ENCODE measurements around the gene IKZF3.
A peak's percentile ranks its signal among the peaks of the same experiment; 100 is the strongest.
"Not testable (repeated sequence)": the region's sequence is repeated elsewhere in the genome, so short reads cannot be mapped to it uniquely, and the experiment has no call there.

The IKZF3 gene

DNA sequence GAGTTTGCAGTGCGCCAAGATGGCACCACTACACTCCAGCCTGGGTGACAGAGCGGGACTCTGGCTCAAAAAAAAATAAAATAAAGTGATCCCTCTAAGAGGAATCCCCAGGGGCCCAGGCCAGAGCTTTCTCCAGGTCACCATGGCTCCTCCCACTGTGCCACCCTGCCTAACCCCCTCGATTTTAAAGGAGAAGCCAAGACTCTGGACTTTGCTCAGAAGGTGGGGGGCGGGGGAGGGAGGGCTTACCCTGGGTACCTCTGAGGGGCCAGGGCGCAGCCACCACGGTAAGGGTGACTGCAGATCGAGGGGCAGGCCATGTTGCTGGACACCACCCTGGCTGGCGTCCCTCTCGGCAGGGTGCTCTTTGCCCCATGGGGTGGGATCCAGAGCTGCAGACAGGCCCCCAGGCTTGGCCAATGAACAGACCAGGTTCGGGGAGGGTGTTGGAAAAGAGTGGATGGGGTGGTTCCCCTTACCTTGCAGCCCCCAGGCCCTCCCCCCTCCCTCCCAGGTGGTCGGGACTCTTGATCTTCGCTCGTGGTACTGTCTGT, 126.8 kb downstream of the IKZF3 start:
- no peak for DNase-seq

DNA sequence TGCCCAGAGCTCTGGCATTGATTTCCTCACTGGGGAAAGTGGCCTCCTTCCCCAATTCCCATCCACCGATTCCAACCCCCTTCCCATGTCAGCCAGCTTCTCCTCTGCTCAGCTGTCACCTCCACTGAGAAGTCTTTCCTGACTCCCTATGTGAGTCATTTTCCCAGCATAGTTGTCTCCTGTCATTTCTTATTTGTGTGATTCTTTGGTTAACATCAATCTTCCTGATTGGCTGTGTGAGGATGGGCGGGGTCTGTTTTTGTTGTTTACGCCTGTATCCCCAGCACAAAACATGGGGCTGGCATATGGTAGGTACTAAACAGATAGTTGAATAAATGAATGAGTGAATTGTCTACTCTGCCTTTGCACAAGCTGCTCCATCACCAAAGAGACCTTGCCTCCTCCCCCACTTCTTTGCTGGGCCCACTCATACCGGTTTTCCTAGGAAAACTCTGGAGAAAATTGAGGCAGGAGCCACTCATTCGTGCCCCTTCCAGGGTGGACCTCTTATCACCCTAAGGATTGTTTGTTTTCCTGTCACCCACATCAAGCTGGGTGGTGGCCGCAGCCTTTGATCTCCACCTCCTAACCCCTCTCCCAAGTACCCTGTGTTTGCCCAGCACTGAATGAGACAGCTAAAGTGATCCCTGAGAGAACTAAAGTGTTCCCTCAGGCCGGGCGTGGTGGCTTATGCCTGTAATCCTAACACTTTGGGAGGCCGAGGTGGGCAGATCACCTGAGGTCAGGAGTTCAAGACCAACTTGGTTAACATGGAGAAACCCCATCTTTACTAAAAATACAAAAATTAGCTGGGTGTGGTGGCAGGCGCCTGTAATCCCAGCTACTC, 127.6 kb downstream of the IKZF3 start:
- DNase-seq: no peak

DNA sequence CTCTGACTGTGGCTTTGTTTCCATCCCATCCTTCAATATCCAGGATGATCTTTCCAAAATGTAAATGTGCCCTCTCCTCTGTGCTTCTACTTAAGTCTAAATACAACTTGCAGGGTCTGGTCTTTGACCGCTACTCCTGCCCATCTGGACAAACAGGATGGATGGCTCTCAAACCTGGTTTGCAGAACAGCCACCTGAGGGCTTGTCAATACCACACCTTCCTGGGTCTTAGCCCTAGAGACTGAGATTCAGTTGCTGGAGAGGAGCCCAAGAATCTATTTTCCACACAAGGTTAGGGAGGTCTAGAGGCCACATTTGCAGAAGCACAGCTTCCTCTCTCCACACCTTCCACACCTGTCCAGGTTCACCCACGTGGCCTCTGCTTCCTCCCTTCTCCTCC, 128.2 kb downstream of the IKZF3 start:
- no peak for DNase-seq

DNA sequence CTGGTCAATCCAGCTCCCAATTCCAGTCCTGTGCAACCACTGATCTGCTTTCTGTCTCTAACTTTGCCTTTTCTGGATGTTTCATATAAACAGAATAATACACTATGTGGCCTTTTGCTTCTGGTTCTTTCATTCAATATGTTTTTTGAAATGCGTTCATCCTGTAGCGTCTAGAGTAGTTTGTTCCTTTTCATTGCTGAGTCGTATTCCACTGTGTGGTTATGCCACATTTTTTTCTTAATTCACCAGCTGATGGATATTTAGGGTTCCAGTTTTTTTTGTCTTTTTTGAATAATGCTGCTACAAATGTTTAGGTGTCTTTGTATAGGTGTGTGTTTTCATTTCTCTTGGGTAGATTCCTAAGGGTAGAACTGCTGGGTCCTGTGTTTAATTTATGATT, 131.5 kb downstream of the IKZF3 start:
- DNase-seq: no peak

DNA sequence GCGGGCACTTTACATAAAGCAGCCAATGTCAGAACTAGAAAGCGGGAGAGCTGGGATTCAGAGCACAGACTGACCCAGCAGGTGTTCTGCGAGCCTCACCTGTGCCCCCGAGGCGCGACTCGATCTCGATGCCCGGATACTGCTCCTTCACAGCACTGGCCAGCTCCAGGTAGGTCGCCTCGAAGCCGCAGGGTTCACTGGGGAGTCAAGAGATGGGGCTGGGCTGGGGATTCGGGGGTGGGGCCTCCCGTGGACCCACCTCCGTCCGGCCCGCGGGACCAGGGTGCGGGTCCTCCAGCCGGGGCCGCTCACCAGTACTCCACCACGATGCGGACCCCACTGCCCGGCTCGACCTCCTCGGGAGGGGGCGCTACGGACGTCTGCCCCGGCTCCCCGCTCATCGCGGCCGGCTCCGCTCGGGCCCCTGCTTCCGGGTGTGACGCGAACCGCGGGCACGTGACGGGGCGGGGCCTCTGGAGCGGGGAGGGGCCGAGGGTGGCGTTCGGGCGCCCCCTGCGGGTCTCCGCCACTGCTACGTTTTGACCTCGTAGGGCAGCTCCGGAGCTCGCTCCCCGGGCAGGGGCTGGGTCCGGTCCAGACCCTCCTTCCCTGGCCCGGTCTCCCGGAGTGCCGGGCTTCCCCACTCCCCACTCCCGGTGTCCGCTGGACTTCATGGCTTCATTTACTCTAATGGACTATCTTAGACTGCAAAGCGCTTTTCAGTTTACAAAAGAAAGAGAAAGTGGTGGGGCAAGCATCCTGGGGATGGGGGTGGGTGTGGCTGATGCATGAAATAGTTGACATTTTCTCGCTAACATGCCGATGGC, 133.8 kb downstream of the IKZF3 start, which contains the start of gene MIEN1:
Gene MIEN1 (minus strand): TSS at position 438 of the 827 bp plus-strand sequence. CDS start 37 bp downstream, at position 401.
- DNase-seq: peak; percentile 76

DNA sequence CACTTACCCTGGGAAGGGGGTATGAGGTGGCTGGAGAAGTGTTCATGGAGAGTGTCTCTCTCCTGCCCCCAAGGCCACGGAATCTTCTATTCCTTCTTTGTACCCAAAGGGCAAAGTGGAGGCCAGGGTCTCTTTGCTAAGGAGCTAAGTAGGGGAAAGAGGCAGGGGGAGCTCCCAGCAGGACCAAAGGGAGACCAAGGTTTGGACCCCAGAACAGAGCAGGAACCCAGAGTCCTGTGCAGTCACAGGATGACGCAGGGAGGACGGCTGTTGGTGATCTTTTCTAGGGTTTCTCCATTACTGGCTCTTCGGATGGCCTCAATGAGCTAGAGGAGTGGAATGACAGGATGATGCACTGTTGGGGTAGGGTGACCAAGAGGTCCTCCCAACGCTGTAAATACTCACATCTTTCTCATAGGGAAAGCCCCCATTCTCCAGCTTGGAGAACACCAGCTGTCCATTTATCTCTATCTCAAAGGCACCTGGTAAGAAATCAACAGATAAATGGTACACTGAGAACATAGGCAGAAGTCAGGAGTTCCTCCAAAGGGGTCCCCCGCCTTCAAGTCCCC, 134.7 kb downstream of the IKZF3 start:
- DNase-seq: no peak

DNA sequence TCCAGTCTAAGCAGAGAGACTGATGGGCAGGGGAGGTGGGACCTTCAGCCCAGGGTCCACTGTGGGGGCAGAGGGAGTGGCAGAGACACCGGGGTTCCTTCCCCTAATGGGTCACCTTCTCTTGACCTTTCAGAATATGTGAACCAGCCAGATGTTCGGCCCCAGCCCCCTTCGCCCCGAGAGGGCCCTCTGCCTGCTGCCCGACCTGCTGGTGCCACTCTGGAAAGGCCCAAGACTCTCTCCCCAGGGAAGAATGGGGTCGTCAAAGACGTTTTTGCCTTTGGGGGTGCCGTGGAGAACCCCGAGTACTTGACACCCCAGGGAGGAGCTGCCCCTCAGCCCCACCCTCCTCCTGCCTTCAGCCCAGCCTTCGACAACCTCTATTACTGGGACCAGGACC, 136.6 kb downstream of the IKZF3 start:
- no peak for DNase-seq

DNA sequence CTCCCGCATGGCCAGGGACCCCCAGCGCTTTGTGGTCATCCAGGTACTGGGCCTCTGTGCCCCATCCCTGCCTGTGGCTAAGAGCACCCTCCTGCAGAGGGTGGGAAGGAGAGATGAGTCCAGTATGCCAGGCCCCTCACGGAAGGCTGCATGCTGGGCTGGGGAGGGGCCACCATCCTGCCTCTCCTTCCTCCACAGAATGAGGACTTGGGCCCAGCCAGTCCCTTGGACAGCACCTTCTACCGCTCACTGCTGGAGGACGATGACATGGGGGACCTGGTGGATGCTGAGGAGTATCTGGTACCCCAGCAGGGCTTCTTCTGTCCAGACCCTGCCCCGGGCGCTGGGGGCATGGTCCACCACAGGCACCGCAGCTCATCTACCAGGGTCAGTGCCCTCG, 137.5 kb downstream of the IKZF3 start:
- no peak for DNase-seq

DNA sequence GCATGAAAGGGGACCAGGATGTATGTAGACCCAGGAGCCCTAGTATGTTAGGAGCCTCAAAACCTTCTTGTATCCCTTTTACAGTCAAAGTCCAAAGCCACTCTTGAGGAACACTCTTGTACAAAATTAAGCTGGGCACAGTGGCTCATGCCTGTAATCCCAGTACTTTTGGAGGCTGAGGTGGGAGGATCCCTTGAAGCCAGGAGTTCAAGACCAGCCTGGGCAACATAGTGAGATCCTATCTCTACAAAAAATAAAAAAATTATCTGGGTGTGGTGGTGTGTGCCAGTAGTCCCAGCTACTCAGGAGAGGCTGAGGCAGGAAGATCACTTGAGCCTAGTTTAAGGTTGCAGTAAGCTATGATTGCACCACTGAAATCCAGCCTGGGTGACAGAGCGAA, 138.2 kb downstream of the IKZF3 start:
- not testable (repeated sequence) for DNase-seq

DNA sequence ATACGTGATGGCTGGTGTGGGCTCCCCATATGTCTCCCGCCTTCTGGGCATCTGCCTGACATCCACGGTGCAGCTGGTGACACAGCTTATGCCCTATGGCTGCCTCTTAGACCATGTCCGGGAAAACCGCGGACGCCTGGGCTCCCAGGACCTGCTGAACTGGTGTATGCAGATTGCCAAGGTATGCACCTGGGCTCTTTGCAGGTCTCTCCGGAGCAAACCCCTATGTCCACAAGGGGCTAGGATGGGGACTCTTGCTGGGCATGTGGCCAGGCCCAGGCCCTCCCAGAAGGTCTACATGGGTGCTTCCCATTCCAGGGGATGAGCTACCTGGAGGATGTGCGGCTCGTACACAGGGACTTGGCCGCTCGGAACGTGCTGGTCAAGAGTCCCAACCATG, 139.4 kb downstream of the IKZF3 start:
- DNase-seq: no peak

DNA sequence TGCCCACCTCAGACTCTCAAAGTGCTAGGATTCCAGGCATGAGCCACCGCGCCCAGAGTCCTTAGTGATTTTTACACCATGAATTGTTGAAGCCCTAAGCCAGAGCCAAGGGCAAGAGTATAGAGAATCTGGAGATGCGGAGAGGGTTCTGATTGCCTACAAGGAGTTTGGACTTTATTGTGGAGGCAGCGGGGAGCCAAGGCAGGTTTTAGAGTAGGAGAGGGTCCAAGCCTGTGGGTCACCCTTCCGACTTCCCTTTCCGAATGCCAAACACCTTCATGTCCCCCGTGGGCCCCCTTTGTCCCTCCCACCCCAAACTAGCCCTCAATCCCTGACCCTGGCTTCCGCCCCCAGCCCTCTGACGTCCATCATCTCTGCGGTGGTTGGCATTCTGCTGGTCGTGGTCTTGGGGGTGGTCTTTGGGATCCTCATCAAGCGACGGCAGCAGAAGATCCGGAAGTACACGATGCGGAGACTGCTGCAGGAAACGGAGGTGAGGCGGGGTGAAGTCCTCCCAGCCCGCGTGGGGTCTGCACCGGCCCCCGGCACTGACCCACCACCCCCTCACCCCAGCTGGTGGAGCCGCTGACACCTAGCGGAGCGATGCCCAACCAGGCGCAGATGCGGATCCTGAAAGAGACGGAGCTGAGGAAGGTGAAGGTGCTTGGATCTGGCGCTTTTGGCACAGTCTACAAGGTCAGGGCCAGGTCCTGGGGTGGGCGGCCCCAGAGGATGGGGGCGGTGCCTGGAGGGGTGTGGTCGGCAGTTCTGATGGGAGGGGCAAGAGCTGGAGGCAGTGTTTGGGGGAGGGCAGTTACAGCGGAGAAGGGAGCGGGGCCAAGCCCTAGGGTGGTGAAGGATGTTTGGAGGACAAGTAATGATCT, 140.9 kb downstream of the IKZF3 start:
- DNase-seq: no peak

DNA sequence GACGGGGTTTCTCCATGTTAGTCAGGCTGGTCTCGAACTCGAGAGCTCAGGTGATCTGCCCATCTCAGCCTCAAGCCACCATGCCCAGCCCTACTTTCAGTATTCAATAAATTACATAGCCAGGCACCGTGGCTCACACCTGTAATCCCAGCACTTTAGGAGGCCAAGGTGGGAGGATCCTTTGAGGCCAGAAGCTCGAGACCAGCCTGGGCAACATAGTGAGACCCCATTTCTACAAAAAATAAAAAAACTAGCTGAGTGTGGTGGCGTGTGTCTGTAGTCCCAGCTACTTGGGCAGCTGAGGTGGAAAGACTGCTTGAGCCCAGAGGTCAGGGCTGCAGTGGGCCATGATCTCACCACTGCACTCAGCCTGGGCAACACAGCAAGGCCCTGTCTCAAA, 142.0 kb downstream of the IKZF3 start:
- no peak for DNase-seq

DNA sequence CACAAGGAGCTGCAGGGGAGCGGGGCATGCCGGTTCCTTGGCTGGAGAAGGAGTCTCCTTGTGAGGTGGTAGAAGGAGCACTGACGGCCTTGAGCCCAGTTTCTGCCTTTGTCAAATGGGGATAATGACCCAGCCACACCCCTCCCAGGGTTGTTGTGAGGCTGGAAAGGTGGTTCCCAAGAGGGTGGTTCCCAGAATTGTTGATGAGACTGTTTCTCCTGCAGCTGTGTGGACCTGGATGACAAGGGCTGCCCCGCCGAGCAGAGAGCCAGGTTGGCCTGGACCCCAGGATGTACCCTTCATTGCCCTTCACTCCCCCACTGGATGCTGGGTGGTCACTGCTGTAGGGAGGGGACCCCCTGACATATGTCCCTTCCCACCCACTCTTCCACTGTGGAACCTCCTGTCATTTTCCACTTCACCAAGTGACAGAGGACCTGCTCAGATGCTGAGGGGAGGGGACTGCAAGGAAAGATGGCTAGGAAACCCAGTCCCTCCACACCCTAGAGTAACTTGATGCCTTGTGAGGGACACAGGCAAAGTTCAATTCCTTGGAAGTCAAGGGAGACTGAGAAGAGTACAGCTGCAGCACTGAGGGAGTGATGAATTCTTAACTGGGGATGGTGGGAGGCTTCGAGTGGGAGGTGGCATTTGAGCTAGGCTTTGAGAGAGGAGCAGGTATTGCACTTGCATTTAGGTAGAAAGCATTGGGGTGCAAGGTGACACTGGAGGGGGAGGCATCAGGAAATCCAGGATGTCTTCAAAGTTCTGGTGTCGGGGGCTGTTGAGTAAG, 144.4 kb downstream of the IKZF3 start:
- no peak for DNase-seq

DNA sequence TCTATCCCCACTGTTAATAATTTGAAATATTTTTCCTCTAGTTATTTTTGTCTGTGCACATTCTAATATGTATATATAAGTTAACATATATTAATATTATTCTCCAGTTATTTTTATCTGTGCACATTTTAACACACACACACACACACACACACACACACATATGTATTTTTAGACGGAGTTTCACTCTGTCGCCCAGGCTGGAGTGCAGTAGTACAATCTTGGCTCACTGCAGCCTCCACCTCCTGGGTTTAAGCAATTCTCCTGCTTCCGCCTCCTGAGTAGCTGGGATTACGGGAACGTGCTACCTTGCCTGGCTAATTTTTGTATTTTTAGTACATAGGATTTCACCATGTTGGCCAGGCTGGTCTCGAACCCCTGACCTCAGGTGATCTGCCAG, 146.5 kb downstream of the IKZF3 start:
- no peak for DNase-seq

DNA sequence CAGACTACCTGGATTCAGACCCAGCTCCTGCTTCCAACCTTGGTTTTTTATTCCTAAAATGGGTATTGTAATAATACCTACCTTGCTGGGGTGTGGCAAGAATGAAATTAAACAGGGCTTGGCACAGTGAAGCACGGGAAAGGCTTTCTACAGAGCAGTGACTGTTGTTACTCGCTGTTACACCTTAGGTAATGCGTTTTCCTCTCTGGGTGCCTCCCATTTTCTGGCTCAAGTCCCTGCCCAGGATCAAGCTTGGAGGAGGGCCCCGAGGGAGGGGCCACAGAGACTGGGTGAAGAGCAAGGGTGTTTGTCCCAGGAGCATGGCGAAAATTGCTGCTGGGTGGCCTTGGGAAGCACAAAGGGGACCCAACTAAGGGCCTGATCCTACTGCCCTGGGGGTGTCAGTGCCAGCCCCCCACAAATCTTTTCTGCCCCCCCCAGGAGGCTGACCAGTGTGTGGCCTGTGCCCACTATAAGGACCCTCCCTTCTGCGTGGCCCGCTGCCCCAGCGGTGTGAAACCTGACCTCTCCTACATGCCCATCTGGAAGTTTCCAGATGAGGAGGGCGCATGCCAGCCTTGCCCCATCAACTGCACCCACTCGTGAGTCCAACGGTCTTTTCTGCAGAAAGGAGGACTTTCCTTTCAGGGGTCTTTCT, 147.1 kb downstream of the IKZF3 start:
- DNase-seq: no peak

DNA sequence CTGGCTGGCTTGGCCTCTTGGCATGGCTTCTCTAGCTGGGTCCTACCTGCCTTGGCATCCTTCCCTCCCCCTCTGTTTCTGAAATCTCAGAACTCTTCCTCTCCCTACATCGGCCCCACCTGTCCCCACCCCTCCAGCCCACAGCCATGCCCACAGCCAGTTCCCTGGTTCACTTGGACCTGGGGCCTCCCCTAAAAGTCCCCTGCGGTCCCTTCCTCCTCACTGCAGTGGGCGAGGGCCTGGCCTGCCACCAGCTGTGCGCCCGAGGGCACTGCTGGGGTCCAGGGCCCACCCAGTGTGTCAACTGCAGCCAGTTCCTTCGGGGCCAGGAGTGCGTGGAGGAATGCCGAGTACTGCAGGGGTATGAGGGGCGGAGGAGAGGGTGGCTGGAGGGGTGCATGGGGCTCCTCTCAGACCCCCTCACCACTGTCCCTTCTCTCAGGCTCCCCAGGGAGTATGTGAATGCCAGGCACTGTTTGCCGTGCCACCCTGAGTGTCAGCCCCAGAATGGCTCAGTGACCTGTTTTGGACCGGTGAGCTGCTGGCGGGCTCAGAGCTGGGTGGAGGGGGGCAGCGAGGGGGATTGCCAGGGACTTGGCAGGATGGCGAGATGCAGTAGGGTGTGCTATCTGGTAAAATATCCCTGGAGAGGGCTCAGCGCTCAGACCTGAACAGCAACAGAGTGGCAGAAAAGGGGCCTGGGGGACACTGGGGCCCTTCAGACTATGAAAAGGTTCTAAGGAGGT, 147.9 kb downstream of the IKZF3 start:
- no peak for DNase-seq

DNA sequence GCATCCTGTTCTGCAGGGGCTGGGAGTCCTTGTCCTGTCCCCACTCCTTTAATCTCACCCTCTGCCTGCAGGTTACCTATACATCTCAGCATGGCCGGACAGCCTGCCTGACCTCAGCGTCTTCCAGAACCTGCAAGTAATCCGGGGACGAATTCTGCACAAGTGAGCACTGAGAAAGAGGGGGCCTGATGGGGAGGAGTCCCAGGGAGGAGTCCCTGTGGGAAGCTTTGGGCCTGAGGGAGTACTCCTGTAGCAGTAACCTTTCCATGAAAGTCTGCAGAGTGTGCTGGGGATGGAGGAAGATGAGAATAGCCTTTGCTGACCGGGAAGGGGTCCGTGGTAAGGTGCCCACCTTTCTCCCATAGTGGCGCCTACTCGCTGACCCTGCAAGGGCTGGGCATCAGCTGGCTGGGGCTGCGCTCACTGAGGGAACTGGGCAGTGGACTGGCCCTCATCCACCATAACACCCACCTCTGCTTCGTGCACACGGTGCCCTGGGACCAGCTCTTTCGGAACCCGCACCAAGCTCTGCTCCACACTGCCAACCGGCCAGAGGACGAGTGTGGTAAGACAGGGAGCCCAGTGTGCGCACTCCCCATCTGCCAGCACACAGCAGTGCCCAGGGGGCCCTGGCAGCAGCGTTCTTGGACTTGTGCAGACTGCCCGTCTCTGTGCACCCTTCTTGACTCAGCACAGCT, 148.6 kb downstream of the IKZF3 start:
- no peak for DNase-seq

DNA sequence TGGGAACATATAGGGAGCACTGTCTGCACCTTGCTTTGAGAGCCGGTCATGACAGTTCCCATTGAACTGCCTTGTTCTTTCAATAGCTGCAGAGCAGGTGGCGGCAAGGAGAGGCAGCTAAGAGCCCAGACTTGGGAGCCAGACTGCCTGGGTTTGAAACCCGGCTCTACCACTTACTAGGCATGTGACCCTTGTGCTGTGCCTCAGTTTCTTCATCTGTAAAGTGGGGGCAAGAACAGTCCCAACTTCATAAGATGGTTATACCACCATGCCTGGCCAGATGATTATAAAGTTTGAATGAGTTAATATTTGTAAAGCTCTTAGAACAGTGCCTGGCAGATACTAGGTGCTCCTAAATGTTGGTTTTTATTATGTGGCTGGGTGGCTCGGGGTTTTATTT, 149.9 kb downstream of the IKZF3 start:
- no peak for DNase-seq

DNA sequence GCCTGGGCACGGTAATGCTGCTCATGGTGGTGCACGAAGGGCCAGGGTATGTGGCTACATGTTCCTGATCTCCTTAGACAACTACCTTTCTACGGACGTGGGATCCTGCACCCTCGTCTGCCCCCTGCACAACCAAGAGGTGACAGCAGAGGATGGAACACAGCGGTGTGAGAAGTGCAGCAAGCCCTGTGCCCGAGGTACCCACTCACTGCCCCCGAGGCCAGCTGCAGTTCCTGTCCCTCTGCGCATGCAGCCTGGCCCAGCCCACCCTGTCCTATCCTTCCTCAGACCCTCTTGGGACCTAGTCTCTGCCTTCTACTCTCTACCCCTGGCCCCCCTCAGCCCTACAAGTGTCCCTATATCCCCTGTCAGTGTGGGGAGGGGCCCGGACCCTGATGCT, 152.3 kb downstream of the IKZF3 start:
- no peak for DNase-seq

DNA sequence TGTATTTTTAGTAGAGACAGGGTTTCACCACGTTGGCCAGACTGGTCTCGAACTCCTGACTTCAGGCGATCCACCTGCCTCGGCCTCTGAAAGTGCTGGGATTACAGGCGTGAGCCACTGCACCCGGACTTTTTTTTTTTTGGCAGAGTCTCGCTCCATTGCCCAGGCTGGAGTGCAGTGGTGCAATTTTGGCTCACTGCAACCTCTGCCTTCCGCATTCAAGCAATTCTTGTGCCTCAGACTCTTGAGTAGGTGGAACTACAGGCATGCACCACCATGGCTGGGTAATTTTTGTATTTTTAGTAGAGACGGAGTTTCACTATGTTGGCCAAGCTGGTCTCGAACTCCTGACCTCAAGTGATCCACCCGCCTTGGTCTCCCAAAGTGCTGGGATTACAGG, 153.0 kb downstream of the IKZF3 start:
- DNase-seq: not testable (repeated sequence)
